ENCODE results near the gene CALML4.
A peak's percentile ranks its signal among the peaks of the same experiment; 100 is the strongest.
"Not testable (repeated sequence)": the region's sequence is repeated elsewhere in the genome, so short reads cannot be mapped to it uniquely, and the experiment has no call there.

CALML4 gene, protein sequence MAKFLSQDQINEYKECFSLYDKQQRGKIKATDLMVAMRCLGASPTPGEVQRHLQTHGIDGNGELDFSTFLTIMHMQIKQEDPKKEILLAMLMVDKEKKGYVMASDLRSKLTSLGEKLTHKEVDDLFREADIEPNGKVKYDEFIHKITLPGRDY

DNA sequence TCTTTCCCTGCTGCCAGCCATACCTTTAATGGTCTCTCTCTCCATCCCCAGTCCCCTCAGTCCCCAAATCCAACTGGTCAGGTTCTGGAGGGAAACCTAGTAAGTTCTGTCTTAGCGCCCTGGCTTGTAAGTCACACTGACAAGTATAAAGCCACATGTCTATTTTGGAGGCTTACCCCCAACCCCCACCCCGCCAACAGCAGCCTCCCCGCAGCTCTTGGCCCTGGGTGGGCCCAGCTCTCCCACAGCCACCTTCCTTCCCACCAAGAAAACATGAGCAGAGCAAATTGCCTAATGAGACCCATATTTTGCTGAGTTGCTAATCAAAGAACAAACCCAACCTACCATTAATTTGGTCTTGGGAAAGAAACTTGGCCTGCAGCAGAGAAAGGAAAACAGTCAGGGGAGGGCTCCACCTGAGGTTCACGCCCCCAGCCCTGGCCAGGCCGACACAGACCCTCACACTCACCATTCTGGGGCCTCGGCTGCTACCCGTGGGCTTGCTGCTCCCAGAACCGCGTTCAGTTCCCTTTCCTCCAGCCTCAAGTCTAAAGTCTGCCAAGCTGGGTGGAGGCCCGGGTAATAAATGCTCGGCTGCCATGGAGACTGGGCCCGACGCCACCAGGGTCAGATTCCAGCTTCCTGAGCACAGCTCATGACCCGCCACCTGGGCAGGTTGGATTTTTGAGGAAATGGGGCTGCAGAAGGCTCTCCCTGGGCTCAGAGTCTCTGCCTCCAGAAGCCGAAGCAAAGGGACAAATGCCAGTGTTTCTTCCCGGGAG, at the start of gene CALML4:
Gene CALML4 (minus strand): TSS at position 557 of the 782 bp plus-strand sequence. CDS start 85 bp downstream, at position 472.
- peak in 17 of 56 donors; percentile 22 to 54 (median 36) for DNase-seq

DNA sequence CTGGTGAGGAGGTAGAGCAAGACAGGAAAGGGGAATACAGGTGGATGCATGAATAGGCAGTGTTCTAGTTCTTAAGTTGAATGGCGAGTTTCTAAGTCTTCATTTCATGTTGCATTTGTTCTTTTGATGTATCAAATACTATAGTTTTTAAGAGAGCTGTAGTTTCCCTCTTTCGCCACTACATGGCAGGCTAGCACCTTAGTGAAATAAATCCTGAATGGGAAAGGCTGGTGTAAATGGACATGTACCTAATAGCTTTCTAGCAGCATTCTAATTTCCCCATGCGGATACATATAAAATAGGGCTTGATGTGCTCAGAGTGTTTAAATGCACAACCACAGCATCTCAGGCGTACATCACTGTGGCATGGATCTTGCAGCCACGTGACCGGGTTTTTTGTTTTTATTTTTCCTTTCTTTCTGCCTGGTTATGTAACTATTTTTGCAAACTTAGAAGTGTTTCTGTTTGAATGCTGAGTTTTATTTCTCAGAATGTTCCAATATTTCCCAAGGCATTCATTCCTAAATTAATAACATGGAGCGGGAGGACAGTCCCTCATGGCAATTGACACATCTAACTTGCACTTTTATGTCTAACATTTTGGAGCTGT, 47.9 kb upstream of the CALML4 start:
- peak in 9 of 56 donors; percentile 15 to 58 (median 36) for DNase-seq

DNA sequence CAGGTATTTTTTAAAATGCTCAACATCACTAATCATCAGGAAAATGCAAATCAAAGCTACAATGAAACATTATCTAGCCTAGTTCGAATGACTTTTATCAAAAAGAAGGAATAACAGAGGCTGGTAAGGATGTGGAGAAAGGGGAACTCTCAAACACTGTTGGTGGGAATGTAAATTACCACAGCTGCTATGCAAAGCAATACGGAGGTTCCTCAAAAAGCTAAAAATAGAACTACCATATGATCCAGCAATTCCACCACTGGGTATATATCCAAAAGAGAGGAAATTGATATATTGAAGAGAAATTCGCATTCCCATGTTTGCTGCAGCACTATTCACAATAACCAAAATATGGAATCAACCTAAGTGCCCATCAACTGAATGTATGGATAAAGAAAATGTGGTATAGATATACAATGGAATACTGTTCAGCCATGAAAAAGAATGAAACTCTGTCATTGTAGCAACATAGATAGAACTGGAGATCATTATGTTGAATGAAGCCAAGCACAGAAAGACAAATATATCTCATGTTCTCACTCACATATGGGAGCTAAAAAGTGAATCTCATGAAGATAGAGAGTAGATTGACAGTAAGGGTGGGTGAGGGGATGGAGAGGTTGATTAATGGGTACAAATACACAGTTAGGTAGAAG, 44.1 kb upstream of the CALML4 start:
- no peak for DNase-seq

DNA sequence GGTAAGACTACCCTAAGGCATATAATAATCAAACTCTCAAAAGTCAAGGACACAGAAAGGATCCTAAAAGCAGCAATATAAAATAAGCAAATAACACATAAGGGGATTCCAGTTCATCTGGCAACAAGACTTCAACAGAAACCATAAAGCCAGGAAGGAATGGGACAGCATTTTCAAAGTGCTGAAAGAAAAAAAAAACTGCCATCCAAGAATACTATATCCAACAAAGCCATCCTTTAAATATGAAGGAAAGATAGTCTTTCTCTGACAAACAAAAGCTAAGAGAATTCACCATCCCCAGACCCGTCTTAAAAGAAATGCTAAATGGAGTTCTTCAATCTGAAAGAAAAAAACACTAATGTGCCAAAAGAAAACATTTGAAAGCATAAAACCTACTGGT, 39.1 kb upstream of the CALML4 start:
- no peak for DNase-seq

DNA sequence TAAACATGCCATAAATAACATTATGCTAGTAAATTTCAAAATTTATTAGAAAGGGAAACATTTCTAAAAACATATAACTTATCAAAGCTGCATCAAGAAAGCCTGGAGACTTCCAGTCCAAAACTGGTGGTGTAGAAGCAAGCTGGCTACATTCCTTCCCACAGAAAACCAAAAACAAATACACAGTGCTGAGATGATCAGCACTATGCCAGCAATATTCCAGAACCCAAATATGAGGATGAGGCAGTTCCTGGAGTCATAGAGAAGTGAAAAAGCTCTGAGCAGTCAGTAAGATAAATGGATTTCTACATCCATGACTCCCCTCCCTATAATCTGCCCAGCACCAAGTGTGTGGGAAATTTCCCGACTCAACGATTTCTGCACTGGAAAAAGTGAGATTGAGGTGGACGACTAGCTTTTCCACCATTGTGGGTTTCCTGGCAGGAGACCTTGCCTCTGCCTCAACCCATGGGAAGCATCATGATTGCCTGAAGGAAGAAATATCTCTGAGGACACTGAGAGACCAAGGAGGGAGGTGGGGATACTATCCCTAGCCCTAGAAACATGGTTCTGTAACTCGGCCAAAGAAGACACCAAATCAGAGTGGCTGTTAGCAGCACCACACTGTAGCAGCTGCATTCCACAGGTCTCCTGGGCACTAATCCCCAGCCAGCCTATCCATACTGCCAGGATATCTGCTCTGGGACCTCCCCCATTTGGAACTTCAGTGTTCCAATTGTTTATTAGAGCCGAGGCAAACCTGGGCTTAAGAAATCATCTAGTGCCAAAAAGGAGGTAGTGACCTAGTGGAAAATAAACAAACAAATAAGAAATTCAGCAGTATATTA, 36.2 kb upstream of the CALML4 start:
- DNase-seq, result no peak

DNA sequence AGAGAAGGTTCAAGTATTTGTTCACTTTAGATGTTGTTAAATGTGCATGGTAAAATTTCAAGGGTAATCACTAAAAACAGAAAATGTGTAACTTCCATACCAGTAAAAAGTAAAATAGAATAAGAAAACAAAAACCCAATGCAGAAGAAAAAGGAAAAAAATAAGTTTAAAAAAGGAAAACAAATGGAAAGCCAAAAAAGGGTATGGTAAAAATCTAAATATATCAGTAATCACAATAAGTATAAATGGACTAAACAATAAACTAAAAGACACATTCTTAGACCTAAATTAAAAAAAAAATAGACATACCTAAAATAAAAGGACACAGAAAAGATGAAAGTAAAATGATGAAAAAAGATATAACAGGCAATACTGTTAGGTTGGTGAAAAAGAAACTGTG, 33.9 kb upstream of the CALML4 start:
- no peak for DNase-seq

DNA sequence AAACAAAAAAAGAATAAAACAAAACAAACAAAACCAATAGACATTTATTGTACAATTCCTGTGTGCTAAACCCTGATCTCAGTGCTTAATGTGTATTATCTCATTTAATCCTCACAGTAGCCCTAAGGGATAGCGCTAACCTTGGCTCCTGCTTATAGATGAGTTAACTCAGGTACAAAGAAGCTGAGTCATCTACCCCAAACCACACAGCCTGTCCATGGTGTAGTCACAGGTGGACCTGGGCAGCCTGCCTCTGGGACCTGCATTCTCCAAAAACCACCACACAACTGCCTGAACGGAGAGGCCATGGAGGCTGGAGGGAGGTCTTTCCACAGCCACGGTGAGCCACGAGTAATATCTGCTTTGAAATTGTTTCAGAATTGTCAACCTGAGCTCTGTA, 29.9 kb upstream of the CALML4 start:
- no peak for DNase-seq

DNA sequence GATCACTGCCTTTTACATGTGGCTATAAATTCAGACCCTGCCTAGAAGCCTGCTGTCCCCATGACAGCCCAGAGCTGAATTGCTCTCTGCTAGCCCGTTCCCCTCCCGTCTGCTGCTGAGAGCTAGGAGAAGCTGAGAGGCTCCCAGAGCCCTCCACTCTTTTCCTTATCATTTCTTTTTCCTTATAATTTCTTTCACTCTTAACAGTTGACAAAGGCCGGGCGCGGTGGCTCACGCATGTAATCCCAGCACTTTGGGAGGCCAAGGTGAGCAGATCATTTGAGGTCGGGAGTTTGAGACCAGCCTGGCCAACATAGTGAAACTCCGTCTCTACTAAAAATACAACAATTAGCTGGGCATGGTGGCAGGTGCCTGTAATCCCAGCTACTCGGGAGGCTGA, 29.4 kb upstream of the CALML4 start:
- DNase-seq, result not testable (repeated sequence)

DNA sequence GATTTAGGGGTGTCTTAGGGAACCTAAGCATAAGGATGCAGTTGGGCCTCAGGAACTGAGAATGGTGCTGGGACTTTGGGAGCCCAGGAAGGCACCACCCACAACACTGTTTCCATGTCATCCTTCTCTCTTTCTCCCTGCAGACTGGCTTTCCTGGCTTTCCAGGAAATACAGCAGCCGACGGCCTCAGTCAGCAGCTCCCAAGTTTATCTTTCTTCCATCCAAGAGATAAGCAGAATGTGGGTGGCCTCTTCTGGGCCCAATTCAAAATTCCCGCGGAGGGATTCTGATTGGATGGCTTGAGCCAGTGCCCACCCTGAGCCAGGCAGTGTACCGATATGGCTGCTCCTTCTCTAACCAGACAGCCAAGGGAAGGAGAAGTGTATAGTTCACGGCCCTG, 28.9 kb upstream of the CALML4 start:
- DNase-seq, result no peak

DNA sequence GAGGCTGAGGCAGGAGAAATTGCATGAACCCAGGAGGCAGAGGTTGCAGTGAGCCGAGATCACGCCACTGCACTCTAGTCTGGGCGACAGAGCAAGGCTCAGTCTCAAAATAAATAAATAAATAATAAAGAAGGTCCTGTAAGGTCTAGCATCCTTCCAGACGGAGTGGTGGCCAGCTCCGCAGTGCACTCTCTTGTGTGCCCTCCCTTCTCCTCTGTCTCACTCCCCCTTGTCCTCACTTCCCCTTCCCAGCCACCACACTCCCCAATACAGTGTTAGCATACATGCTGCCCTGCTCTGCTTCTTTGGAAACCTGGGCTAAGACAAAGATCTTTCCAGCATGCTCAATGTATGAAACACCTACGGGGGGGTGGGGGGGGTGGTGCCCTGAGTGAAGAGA, 27.8 kb upstream of the CALML4 start:
- DNase-seq, result peak in 2 of 56 donors; percentile 23 to 32

DNA sequence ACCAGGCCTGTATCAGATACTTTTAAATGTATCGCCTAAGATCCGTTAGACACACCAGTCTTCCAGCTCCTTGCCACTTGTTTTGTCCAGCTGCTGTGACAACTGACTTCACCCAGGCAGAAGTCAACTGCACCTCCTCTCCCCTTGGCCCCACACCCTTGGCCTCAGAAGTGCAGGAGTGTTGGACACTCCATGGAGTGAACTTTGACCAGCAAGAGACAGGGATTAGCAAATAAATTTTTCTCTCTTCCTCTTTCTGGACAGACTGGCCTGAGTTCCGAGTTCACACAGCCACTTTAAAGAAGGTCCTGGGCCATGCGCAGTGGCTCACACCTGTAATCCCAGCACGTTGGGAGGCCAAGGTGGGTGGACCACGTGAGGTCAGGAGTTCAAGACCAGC, 27.3 kb upstream of the CALML4 start:
- DNase-seq, result no peak

DNA sequence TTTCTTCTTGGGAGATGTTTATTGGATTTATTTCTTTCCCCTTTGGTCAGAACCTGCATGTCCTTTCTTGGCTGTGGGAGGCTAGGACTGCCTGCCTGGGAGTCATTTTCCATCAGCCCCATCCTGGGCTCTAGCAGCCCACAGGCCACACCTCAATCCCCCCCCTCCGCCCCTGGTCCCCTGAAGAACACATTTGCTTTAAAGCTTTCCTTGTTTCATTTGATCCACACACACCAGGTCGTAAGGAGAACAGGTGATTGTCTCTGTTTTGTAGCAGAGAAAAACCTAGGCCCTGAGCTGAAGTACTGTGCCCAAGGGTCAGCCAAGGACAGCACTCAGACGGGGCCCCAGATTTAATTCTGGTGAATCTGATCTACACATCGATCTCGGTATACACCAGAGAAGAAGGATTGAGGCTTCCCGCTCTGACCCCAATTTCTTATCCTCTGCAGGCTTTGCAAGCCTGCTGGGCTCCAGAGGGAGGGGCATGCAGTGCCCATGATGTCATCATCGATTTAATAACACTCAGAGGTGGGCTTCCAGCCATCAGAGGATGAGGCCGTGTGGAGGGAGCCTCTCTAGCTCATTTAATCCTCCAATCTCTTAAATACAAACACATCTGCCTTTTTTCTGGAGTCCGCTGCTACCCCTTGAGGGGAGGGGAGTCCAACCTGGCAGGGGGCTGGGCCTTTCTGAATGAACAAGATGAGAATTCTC, 26.1 kb upstream of the CALML4 start:
- no peak for DNase-seq

DNA sequence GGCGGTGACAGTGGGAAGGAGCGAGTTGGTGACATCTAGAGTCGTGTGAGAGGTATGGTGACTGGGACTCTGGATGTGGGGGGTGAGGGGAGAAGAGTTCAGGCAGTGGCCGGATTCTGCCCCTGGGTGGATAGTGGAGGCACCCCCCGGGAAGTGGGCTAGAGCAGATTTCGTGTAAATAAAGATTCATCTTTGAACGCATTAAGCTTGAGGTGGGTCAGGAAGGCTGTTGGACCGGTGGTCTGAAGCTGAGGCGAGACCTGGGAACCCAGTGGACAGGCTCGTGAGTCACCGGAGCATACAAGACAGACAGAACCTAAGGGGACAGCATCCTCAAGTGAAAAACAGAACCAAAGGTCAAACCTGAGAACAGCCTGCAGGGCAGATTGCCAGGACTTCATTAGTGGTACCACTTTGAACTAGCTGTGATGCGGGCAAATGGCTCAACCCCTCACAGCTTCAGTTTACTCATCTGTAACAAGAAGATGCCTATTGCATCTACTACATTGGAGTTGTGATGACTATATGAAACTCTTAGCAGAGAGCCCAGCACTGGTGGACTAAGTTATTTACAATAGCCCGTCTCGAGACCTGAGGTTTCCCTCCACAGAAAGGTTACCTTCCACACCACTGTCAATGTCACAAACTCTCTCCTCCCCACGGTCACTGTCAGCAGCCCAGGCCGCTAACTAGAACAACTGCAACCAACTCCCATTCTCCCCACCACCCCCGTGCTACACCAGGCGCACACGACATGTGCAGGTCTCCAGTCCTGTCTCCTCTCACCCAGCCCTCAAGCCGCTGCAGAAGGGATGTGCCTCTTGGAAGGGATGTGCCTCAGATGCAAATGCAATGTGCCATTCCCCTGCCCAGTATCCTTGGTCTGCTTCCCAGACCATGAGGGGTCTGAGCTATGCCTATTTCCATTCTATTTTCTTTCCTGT, 25.3 kb upstream of the CALML4 start:
- peak in 2 of 56 donors; percentile 46 to 60 for DNase-seq

DNA sequence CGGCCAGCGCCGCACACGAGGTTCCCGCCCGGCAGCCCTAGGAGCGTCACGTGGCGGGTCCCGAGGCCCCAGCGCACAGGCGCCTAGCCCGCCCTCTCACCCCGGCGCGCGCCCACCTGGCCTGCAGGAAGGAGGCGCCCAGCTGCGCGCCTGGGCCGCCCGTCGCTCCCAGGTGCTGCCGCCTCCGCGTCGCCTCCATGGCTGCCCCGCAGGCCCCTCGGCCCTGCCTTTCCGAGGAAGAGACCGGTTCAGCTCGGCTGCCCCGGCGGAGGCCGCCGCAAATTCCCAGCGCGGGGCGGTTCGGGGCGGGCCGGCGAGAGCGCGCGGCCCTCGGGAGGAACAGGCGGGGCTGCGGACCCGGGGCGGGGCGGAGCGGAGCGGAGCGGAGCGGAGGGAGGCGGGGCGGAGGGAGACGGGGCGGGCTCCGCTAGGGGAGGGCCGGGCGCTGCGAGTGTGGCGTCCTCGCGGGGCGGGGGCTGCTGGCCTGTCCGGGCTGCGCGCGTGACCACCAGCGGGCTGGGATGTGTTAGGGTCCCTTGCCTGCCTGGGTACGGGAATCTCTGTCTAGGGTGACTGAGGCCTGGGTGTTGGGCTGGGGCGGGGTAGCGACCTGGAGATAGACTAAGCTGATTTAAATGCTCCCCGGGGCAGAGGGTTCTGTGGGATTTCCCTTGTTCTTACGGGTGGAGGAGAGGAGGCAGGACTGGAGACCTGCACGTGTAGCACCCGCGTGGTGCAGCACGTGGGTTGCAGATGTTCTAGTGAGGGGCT, 24.4 kb upstream of the CALML4 start, which contains the start of gene CLN6:
Gene CLN6 (minus strand): TSS at position 343 of the 771 bp plus-strand sequence. CDS start 144 bp downstream, at position 199.
- DNase-seq, result peak in 53 of 56 donors; percentile 28 to 90 (median 81)

DNA sequence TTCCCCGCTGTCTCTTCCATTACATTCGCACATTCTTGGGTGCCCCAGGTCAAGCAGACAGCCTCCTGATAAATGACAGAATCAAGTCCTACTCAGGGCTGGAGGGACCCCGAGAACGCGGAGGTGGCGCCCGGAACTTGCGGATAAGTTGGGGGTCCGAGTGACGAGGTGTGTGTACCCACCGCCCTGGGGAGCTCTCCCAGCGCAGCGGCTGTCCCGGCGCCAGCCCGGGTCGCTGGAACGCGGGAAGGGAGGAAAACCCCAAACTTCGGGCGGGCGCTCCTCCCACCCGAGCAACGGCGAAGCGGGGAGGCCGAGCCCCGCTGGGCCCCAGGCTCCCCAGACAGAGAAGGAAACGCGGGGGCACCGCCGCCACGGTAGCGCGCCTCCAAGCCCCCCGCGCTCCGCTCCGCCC, 23.8 kb upstream of the CALML4 start:
- no peak for DNase-seq

DNA sequence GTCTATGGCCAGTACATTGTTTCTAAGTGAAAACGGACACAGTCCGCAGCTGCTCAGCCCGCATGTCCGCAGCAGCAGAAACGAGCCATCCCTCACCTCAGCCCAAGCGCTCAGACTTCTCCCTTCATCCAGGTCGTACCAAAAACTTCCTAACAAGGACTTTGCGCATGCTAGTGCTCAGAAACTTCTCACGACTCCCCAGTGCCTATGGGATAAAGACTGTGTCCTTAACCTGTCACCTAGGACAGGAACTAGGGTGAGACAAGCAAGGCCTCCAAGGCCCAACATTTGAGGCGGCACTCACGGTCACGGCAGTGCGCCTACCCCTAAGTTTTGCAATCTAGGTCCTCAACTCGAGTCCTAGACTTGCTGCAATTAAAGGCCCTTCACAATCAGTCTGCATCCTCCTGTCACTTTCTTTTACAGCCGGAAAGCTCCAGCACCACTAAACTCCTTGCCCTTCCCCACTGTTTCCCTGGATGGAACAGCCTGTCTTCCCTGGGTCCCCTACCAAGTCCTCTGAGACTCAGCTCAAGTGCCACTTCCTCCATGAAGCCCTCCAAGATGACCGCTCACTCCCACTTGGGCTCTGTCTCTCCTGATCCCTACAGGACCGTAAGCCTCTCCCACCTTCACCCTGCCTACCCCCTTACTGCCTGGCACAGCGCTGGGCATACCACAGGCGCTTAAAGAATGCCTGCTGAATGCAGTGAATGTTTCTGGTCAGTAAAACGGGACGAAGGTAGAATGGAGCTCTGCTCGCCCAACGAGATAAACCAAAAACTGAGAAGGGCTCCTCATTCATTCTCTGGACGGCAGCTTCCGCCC, 23.2 kb upstream of the CALML4 start:
- no peak for DNase-seq

DNA sequence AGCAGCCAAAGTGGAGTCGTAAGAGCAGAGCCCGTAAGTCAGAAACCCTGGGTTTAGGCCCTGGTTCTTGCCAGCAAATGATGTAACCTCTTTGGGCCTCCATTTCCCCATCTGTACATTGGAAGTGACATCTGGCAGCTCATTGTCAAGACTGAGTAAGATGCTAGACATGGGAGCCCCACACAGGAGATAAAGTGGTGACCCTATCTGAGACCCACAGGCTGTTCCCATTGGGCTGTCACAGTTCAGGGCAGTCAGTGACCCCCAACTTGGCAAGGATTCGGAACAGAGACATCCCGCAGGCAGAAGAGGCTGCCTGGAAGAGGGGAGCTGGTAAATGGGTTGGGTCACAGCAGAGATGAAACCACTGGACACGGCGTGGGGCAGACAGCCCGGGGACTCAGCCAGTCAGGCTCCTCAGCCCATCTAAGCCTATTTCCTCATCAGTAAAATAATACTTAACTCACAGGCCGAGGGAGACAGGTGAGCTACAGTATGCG, 22.6 kb upstream of the CALML4 start:
- no peak for DNase-seq

All from amygdala (tissue), 56 donors.